NCI-H1417 treated with DMSO at 0.1 percent for 48 hours (cell line): ENCODE results near the gene MCCC1.
"Not testable (repeated sequence)": the region's sequence is repeated elsewhere in the genome, so short reads cannot be mapped to it uniquely, and the experiment has no call there.

Experiments
- DNase-seq: peaks from one replicate; lab custom pipeline; 2025; lab: John Stamatoyannopoulos, UW

Gene MCCC1

GRCh38 chr3:183103950-183104349, 4.7 kb upstream of the MCCC1 start:
- DNase-seq: not testable (repeated sequence)

DNA sequence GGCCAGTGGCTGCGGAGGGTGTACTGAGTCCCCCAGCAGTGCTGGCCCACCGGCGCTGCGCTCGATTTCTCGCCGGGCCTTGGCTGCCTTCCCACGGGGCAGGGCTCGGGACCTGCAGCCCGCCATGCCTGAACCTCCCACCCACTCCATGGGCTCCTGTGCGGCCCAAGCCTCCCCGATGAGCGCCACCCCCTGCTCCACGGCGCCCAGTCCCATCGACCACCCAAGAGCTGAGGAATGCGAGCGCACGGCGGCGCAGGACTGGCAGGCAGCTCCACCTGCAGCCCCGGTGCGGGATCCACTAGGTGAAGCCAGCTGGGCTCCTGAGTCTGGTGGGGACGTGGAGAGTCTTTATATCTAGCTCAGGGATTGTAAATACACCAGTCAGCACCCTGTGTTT, 1.7 kb upstream of the MCCC1 start:
- DNase-seq: not testable (repeated sequence)

GRCh38 chr3:183100376-183100775, 1.1 kb upstream of the MCCC1 start:
- DNase-seq: no peak

- DNase-seq: no peak
Observed at GRCh38 chr3:183099838-183100204, 525 bp upstream of the MCCC1 start.

- no peak for DNase-seq
Observed at GRCh38 chr3:183098536-183099025, 715 bp downstream of the MCCC1 start.

GRCh38 chr3:183094711-183095110, 4.6 kb downstream of the MCCC1 start:
- DNase-seq: no peak

GRCh38 chr3:183092256-183092655, 7.0 kb downstream of the MCCC1 start:
- no peak for DNase-seq

GRCh38 chr3:183087184-183087583, 12.1 kb downstream of the MCCC1 start:
- DNase-seq: no peak

DNA sequence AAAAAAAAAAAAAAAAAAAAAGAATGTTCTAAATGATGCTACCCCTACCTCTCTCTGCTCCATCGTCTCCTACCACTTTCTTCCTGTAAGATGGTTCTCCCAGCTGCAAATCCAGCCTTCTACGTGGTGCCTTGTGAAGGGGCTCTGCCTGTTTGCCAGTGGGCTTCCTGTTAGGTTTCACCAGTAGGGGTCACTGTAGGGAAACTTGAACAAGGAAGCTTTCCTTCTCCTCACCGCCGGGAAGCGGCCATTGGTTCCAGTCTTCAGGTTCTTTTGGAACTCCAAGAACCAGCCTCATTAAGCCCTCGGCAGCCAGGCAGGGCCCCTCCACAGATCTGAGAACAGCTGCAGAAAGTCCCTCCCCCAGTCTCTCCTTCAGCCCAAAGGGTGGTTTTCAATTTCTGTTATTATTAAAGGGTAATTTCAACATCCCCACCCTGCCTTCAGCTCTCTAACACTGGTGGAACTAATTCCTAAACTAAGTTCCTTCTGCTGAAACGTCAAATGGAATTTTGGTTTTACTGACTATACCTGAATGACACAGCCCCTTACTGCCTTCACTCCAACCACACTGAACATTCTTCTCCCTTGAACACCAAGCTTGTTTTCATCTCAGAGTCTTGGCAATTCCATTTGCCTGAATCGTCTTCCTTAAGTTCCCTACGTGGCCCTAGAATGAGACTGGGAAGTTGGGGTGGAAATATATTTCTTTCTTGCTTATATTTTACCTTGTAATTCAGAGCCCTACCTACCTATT, 13.5 kb downstream of the MCCC1 start:
- DNase-seq: no peak

- no peak for DNase-seq
Observed at GRCh38 chr3:183082355-183082915, 16.9 kb downstream of the MCCC1 start.

GRCh38 chr3:183081459-183082183, 17.7 kb downstream of the MCCC1 start:
- no peak for DNase-seq

GRCh38 chr3:183080628-183081027, 18.7 kb downstream of the MCCC1 start:
- DNase-seq: no peak

- no peak for DNase-seq
Observed at GRCh38 chr3:183074881-183075280, 24.4 kb downstream of the MCCC1 start.

- no peak for DNase-seq
Observed at GRCh38 chr3:183074261-183074660, 25.0 kb downstream of the MCCC1 start.

DNA sequence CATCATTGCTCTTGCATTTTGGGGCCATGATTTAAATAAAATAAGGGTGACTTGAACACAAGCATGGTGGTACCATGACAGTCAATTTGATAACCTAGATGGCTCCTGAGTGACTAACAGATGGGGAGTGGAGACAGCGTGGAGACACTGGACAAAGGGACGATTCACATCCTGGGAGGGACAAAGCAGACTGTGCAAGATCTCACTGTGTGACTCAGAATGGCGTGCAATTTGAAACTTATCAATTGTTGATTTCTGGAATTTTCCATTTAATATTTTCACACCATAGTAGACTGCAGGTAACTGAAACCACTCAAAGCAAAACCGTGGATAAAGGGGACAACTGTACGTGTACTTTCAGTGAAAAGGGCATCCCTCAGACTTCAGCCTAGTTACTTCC, 25.5 kb downstream of the MCCC1 start:
- no peak for DNase-seq

GRCh38 chr3:183070892-183071291, 28.4 kb downstream of the MCCC1 start:
- DNase-seq: no peak

DNA sequence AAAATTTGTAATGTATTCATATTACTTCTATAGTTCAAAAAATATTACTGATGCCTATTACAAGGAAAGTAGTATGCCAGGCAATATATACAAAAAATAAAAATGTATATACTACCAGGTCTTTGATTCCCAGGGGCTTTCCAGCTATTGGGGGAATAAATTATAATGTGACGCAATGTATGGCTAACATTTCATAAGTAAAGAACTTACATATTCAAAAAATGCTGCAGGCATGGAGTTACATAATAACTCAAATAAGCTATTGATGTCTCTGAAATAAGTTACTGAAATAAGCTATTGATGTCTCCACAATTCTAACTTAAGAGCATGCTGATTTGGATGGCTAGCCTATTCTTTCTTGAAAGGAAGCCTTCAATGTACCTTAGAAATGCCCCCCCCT, 30.2 kb downstream of the MCCC1 start:
- DNase-seq: no peak

DNA sequence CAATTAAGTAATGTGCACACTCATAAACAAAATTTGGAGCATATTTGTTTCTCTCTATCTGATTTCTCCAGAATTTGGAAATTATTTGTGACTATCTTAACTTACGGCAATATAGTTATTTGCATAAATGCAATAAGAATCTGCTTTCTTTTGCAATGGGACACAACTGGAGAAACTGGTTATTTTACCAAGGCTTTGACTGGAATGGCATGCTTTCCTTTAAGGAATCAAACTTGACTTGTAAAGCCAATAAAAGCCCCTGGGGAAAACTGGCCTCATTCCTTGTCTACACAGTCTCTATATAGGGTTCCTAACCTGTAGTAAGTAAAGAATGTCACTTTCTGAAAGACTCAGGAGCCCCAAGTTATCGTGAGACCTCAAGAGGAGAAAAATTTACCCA, 32.4 kb downstream of the MCCC1 start:
- DNase-seq: not testable (repeated sequence)

GRCh38 chr3:183064475-183064874, 34.8 kb downstream of the MCCC1 start:
- DNase-seq: no peak

DNA sequence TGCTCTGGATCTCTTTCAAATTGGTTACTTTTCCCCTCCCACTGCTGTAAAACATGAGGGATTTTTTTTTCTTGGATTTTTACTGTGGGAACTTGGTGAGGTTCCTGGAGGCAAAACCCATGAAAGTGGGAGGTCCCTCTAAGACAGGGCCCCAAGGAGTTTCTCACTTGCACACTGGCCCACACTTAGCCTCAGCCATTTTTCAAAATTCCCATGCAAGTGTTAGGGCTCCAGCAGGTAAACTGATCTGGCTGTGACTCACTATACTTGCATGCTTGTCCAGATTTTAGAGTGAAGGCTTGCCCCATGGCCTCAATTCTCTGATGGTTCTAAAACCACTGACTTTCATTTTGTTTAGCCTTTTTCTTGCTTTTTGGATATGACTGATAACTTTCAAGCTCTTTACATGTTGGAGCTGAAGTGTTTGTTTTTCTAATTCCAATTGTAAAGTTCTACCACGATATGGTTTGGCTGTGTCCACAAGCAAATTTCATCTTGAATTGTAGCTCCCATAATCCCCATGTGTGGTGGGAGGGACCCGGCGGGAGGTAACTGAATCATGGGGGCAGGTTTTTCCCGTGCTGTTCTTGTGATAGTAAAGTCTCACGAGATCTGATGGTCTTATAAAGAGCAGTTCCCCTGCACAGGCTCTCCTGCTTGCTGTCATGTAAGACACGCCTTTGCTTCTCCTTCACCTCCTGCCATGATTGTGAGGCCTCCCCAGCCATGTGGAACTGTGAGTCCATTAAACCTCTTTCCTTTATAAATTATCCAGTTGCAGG, 37.7 kb downstream of the MCCC1 start:
- no peak for DNase-seq

- DNase-seq: no peak
Observed at GRCh38 chr3:183058351-183058750, 40.9 kb downstream of the MCCC1 start.

DNA sequence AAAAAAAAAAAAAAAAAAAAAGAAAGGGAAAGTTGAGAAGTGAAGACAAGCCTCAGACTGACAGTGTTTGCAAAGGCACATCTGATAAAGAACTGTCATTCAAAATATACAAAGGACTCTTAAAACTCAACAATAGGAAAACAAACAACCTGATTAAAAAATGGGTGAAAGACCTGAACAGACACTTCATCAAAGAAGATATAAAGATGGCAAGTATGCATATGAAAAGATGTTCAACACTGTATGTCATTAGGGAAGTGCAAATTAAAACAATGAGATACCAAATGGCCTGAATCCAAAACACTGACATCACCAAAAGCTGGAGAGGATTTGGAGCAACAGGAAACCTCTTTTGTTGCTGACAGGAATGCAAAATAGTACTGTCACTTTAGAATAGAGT, 48.6 kb downstream of the MCCC1 start:
- DNase-seq: no peak
